AG09309 (cell line): ENCODE results near the gene CDR2L.

Experiments used
- DNase-seq: peaks from one replicate; pipeline ENCODE4 v3.0.0-alpha.2; 2010; ENCODE audit warnings: low read depth
- H3K4me3 ChIP-seq: 2 replicates; pipeline ENCODE4 v1.5.1; 2011; ENCODE audit warnings: mild to moderate bottlenecking, low read depth, low read length, moderate library complexity; ENCODE audit not compliant: control insufficient read depth
- TF ChIP-seq, protein P1 (sequence below): IDR thresholded peaks from 2 replicates; pipeline ENCODE4 v1.5.1; 2011; ENCODE audit warnings: mild to moderate bottlenecking, low read depth, low read length, inconsistent platforms; ENCODE audit not compliant: insufficient read depth, control insufficient read depth; ENCODE audit errors: missing control alignments

Gene CDR2L

DNA sequence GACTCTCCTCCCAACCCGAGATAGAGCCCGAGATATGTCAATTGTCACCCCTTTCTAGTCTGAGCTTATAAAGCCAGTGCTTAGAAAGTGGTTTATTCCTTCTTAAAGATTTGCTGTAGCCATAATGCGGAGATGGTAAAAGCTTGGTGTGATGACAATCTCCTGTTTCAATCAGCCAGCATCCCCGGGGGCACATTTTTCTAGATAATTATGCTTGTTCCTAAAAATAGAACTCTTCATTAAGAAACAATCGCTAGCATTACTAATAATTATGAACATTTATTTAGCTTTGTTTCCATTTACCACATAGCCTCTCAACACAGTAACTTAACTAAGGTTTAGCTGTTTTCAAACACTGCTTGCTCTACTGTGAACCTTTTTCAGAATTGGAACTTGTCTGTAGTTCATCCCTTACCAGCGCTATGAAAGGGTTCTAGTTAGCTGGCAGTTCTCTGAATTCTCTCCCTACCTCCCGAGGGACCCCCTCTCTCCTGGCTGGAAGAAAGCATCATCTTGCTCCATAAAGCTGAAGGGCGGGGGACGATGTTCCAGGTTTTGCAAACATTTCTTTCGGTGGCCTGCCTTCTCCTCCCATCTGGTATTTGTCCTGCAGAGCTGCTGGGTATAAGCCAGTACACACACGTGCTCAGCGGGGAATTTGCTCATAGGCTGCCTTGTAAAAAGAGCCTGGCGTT lies 24.1 kb downstream of the CDR2L start:
- TF ChIP-seq, protein P1, sequence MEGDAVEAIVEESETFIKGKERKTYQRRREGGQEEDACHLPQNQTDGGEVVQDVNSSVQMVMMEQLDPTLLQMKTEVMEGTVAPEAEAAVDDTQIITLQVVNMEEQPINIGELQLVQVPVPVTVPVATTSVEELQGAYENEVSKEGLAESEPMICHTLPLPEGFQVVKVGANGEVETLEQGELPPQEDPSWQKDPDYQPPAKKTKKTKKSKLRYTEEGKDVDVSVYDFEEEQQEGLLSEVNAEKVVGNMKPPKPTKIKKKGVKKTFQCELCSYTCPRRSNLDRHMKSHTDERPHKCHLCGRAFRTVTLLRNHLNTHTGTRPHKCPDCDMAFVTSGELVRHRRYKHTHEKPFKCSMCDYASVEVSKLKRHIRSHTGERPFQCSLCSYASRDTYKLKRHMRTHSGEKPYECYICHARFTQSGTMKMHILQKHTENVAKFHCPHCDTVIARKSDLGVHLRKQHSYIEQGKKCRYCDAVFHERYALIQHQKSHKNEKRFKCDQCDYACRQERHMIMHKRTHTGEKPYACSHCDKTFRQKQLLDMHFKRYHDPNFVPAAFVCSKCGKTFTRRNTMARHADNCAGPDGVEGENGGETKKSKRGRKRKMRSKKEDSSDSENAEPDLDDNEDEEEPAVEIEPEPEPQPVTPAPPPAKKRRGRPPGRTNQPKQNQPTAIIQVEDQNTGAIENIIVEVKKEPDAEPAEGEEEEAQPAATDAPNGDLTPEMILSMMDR = no peak
- peak overlapping the region; percentile 99 for H3K4me3 ChIP-seq
- DNase-seq = no peak

DNA sequence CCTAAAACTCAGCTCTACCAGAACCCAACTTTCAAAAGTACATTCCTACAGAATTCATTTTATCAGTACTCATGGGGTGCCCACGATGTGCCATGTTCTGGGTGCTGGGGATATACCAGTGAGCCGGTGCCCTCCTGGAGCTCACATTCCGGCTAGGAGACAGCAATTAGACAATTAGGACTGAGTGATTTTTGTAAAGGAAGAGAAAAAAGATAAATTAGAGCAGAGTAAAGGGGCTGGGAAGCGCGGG lies 24.6 kb downstream of the CDR2L start:
- no peak for DNase-seq
- TF ChIP-seq, protein P1 = no peak
- H3K4me3 ChIP-seq = peak overlapping the region; percentile 99

DNA sequence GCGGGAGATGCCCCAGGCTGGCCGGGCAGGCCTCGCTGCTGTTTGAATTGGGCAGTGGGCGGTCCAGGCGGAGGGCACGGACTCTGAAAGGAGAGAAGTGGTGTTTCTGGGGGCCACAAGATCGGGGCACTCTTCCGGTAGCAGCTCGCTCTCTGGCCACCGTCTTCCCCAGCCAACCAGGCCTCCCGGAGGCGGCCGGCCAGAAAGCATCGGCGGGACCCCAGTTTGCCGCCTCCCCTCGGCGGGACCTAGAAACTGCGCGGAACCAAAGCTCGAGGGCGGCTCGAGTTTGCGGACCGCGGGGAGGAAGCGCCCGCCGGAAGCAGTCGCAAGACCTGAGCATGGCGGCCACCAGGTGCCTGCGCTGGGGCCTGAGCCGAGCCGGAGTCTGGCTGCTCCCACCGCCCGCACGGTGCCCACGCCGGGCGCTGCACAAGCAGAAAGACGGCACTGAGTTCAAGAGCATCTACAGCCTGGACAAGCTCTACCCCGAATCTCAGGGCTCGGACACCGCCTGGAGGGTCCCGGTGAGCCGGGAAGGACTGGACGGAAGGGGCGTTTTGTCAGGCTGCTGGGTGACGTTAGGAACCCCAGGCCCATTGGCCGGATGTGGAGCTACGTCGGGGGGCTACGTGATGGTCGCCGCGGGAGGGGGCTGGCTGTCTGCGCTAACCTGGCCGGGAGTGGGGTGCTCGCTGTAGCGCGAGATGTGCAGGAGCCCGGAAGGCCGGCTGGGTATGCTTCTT lies 25.1 kb downstream of the CDR2L start, which contains the start of gene MRPL58:
MRPL58 (plus strand) TSS at position 325 of the 746 bp plus-strand sequence; CDS start at position 342, 17 bp downstream.
- no peak for DNase-seq
- TF ChIP-seq, protein P1 = peak; percentile 64
- H3K4me3 ChIP-seq = peak within 1 kb of the TSS; percentile 99

DNA sequence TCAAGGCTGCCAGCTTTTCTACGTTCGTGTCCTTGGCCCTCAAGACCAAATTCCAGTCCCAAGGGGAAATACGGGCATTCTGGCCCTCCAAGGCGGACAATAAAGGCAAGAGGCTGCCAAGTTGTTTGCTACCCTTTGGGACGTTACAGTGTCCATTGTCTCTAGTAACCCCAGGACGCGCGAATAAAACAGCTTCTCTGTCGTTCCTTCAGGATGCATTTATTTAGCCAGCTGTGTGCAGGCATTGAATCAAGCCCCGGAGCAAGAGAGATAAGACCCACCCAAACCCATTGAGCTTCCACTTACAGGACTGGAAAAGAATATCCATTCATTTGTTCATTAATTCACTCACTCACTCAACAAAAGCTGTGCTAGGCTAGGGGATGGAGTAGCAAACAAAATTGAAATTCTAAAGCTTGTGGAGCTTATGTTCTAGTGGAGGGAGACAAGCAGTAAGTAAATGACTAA lies 25.7 kb downstream of the CDR2L start:
- DNase-seq = no peak
- peak overlapping the region; percentile 99 for H3K4me3 ChIP-seq
- TF ChIP-seq, protein P1 = no peak

DNA sequence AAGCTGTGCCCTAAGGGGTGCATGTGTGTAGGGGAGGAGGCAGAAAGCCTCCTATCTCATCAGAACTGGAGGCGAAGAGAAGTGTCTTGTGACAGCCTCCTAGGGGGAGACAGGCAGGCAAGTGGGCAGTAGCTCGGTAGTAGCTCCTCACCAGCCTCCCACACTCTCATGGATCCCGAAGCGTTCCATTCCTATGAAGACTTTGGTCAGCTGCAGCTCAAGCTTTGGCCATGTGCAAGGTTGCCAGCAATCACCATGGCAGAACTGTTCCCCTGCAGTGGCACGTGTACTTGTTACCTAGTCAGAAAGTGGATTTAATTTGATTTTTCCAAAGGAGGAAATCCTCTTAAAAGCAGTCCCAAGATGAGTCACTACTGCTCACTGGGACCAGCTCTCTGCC lies 31.7 kb downstream of the CDR2L start:
- no peak for DNase-seq
- no peak overlapping the region for H3K4me3 ChIP-seq
- TF ChIP-seq, protein P1 = no peak

DNA sequence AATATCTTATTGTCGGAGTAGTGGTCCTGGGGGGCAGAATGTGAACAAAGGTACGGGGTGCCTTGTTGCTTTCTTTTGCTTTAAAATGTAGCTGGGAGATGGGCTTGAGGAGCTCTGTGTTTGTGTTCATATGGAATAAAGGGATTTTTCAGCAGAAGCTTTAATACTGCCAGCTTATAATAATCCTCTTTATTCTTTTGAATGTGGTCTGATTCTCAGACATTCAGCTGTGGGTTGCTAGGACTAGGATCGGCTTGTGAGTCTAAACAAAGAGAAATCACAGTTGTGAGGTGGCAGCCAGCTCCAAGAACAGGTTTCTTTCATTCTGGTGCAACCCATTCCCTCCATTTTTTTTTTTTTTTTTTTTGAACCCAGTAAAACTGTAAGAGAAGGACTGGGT lies 32.3 kb downstream of the CDR2L start:
- TF ChIP-seq, protein P1 = no peak
- no peak overlapping the region for H3K4me3 ChIP-seq
- DNase-seq = no peak
